B cell (primary cell): ENCODE data around the gene CDH13. TPM values are rescaled to one million over a fixed set of nuclear protein-coding genes. Genes with fewer than 3 reads are reported as not detected.

Experiments used
- ATAC-seq: fragments of 200-7000 bp; cut with Tn5 transposase; one replicate; pipeline ENCODE4 v1.10.0; 2021; ENCODE audit warnings: low read depth, mild to moderate bottlenecking, moderate number of reproducible peaks, moderate library complexity
- CTCF ChIA-PET: fragments of 350-600 bp; sonication (Branson Sonifier 250); formaldehyde crosslinking; loops from one replicate; lab custom pipeline; 2021; ENCODE audit warnings: antibody characterized with exemption, inconsistent platforms; lab: Charles Lee
- POLR2A ChIA-PET: fragments of 350-600 bp; sonication (Branson Sonifier 250); formaldehyde crosslinking; loops from one replicate; lab custom pipeline; 2021; ENCODE audit warnings: antibody characterized with exemption; lab: Charles Lee
- DNase-seq: peaks from one replicate; pipeline ENCODE4 v3.0.0; 2013
- H2AFZ ChIP-seq: 2 replicates; pipeline ENCODE4 v1.6.1; 2012; ENCODE audit warnings: mild to moderate bottlenecking, low read depth, low read length; ENCODE audit not compliant: insufficient read depth, poor library complexity, severe bottlenecking
- H3K27ac ChIP-seq, 2 donors: 1 replicate in 1 of 2; 2 replicates in 1 of 2; pipeline ENCODE4 v1.5.1; 2012 to 2013; ENCODE audit warnings: low read length in 2 of 2, mild to moderate bottlenecking in 2 of 2, moderate library complexity in 1 of 2
- H3K27me3 ChIP-seq, 4 experiments: fragments of 200-600 bp in 1 of 4; sonication (generic) in 1 of 4; replicated peaks in 1 of 4; 1 replicate in 2 of 4; 2 replicates in 2 of 4; pipeline versions ENCODE4 v1.6.1 to v1.7.0; 2013 to 2016; ENCODE audit warnings: low read length in 3 of 4, mild to moderate bottlenecking in 2 of 4, mixed read lengths in 1 of 4, moderate library complexity in 1 of 4; ENCODE audit not compliant: insufficient read depth in 4 of 4, control insufficient read depth in 3 of 4; ENCODE audit errors: control extremely low read depth in 1 of 4
- H3K36me3 ChIP-seq, 2 experiments: replicated peaks in 1 of 2; 1 replicate in 1 of 2; 2 replicates in 1 of 2; pipeline versions ENCODE4 v1.6.1 to v1.7.1; 2013; ENCODE audit warnings: low read length in 1 of 2; ENCODE audit not compliant: insufficient read depth in 2 of 2, control insufficient read depth in 1 of 2; ENCODE audit errors: control extremely low read depth in 1 of 2, extremely low read depth in 1 of 2
- H3K4me1 ChIP-seq, 2 donors: fragments of 200-600 bp in 1 of 2; sonication (generic) in 1 of 2; 1 replicate in 1 of 2; 2 replicates in 1 of 2; pipeline versions ENCODE4 v1.5.1 to v1.6.1; 2013 to 2017; ENCODE audit warnings: low read length in 2 of 2; ENCODE audit not compliant: control insufficient read depth in 2 of 2, insufficient read depth in 2 of 2
- H3K4me2 ChIP-seq: replicated peaks from 2 replicates; pipeline ENCODE3; 2012; ENCODE audit warnings: mild to moderate bottlenecking, low read depth, low read length; ENCODE audit not compliant: poor library complexity, severe bottlenecking
- H3K4me3 ChIP-seq, 5 experiments: fragments of 200-600 bp in 1 of 5; sonication (generic) in 1 of 5; 1 replicate in 3 of 5; 2 replicates in 2 of 5; pipeline versions ENCODE4 v1.5.1 to v1.7.0; 2011 to 2016; ENCODE audit warnings: low read length in 4 of 5, mild to moderate bottlenecking in 4 of 5, low read depth in 2 of 5, control low read depth in 1 of 5, moderate library complexity in 1 of 5; ENCODE audit not compliant: insufficient read depth in 1 of 5; ENCODE audit errors: control extremely low read depth in 1 of 5, extremely low read depth in 1 of 5
- H3K79me2 ChIP-seq: fragments of 200-600 bp; sonication (generic); one replicate; pipeline ENCODE4 v1.6.0; 2016; ENCODE audit warnings: low read length; ENCODE audit not compliant: control insufficient read depth, insufficient read depth
- H3K9ac ChIP-seq: fragments of 200-600 bp; sonication (generic); 2 replicates; pipeline ENCODE4 v1.6.1; 2017; ENCODE audit warnings: mild to moderate bottlenecking, low read length, moderate library complexity
- H3K9me3 ChIP-seq, 3 donors: one replicate each; pipeline versions ENCODE4 v1.6.1 to v1.7.1; 2013; ENCODE audit warnings: low read length in 2 of 3; ENCODE audit not compliant: control insufficient read depth in 2 of 3, insufficient read depth in 1 of 3; ENCODE audit errors: control extremely low read depth in 1 of 3
- H4K20me1 ChIP-seq: 2 replicates; pipeline ENCODE4 v1.6.0; 2012; ENCODE audit warnings: mild to moderate bottlenecking, low read length; ENCODE audit not compliant: insufficient read depth, control insufficient read depth, poor library complexity, severe bottlenecking
- H3K27ac Mint-ChIP-seq: one replicate; pipeline ENCODE4 v1.8.0; 2021; ENCODE audit warnings: mixed read lengths
- H3K27me3 Mint-ChIP-seq: one replicate; pipeline ENCODE4 v1.8.0; 2021; ENCODE audit warnings: mixed read lengths
- H3K4me1 Mint-ChIP-seq: one replicate; pipeline ENCODE4 v1.8.0; 2021; ENCODE audit warnings: mixed read lengths
- H3K4me3 Mint-ChIP-seq: one replicate; pipeline ENCODE4 v1.8.0; 2021; ENCODE audit warnings: mixed read lengths
- H3K9me3 Mint-ChIP-seq: one replicate; pipeline ENCODE4 v1.8.0; 2022; ENCODE audit warnings: mixed read lengths; ENCODE audit not compliant: insufficient read depth
- CTCF ChIP-seq: fragments of 200-600 bp; IDR thresholded peaks from one replicate; pipeline ENCODE4 v1.8.0; 2022; ENCODE audit warnings: antibody characterized with exemption, mild to moderate bottlenecking
- EZH2 ChIP-seq: IDR thresholded peaks from 2 replicates; pipeline ENCODE4 v1.6.1; 2012; ENCODE audit warnings: borderline replicate concordance, low read depth, mild to moderate bottlenecking, moderate library complexity, low read length; ENCODE audit not compliant: insufficient read depth, poor library complexity, severe bottlenecking
- WGBS: methylation state at CpG from one replicate; pipeline ENCODE4 v1.1.5; 2013; ENCODE audit warnings: missing lambda C conversion rate; ENCODE audit not compliant: insufficient coverage; 5-methylcytosine and 5-hydroxymethylcytosine counted together
- intact Hi-C: fragments of 100-400 bp; cut with micrococcal nuclease; formaldehyde crosslinking; loops from one replicate; pipeline ENCODE4 v1.10.0; 2022
- polyA plus RNA-seq: library from polyadenylated mRNA; depleted of rRNA; stranded (reverse); fragments of >200 nt; gene quantifications from 2 replicates; pipeline ENCODE4 v1.2.3, GENCODE V29; 2012
- total RNA-seq, 2 donors: library from RNA; stranded (reverse); fragments of 120-200 nt in 1 of 2; gene quantifications; 1 replicate in 1 of 2; 2 replicates in 1 of 2; pipeline versions ENCODE4 v1.2.3 to v1.2.4, GENCODE V29; 2013 to 2022

The CDH13 gene
- total and polyA plus RNA-seq, 2 donors (not counting 1 experiment from before 2014, with no cell fraction given): not detected

DNA sequence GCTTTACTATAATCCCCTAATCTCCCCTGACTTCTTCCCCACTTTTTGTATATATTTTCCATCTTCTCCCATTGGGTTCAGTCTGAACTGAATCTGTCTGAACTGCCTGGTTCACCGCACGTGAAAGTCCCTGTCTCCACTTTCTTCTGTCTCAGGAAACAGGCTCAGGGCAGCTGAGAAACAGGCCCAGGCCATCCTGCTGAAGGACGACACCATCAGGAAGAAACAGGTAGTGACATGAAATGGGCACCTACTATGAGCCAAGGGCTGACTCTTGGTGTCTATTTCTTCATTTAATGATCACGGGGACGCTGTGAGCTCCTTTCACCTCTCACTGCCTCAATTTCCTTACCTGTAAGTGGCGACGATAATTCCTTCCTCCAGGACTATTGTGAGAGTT is 1090.5 kb downstream of the CDH13 start:
- no peaks in the 10 kb centered on the region for H3K36me3 ChIP-seq
- H3K9me3 ChIP-seq: peaks cover 0 to 3% (median 0%) of the 10 kb centered on the region in 3 donors
- no peak overlapping the region for H3K4me3 ChIP-seq
- CTCF ChIA-PET: no interaction called here
- no peak overlapping the region for H3K9ac ChIP-seq
- no peak for DNase-seq
- 74% methylated on average over 3 of the region's 7 CpGs for WGBS
- intact Hi-C loops: no loop called here
- POLR2A ChIA-PET: no interaction called here
- no peaks in the 10 kb centered on the region for H4K20me1 ChIP-seq
- H3K4me1 ChIP-seq: no peaks in the 10 kb centered on the region
- H3K27me3 ChIP-seq: no peaks in the 10 kb centered on the region
- H3K4me3 Mint-ChIP-seq: no peak overlapping the region
- ATAC-seq: no peak
- no peak overlapping the region for H2AFZ ChIP-seq
- TF ChIP-seq CTCF (no peak), EZH2 (no peak)
- H3K4me1 Mint-ChIP-seq: no peaks in the 10 kb centered on the region
- no peak overlapping the region for H3K4me2 ChIP-seq
- H3K27ac ChIP-seq: no peak overlapping the region
- peaks cover 15% of the 10 kb centered on the region for H3K27me3 Mint-ChIP-seq
- no peaks in the 10 kb centered on the region for H3K9me3 Mint-ChIP-seq
- no peak overlapping the region for H3K27ac Mint-ChIP-seq
- H3K79me2 ChIP-seq: no peaks in the 10 kb centered on the region

DNA sequence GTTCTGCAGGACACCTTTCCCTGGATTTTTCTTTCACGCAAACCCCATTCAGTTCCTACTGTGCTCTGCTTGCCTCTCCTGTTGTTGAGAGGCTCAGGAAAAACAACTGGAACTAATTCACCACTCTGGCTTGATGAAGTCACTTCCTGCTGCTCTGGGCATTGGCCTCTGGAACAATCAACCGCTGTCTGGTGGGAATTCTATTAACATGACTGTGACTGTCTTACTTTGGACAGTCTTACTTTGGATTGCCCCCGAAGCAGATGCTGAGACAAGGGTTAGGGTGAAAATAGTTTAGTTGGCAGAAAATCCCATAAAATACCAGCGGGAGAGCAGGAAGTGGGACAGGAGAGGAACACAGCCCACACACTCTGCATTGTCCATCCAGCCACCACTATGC is 1091.0 kb downstream of the CDH13 start:
- Mint-ChIP-seq H3K4me3 (no peak overlapping the region), H3K27ac (no peak overlapping the region), H3K9me3 (no peaks in the 10 kb centered on the region), H3K4me1 (no peaks in the 10 kb centered on the region), H3K27me3 (peaks cover 15% of the 10 kb centered on the region)
- H3K9me3 ChIP-seq: peaks cover 0 to 3% (median 0%) of the 10 kb centered on the region in 3 donors
- H3K4me3 ChIP-seq: no peak overlapping the region
- DNase-seq (no peak), ATAC-seq (no peak)
- CTCF ChIA-PET: no interaction called here
- no peaks in the 10 kb centered on the region for H4K20me1 ChIP-seq
- 79% methylated on average over 2 of the region's 4 CpGs for WGBS
- no peak overlapping the region for H3K4me2 ChIP-seq
- no peaks in the 10 kb centered on the region for H3K27me3 ChIP-seq
- no peaks in the 10 kb centered on the region for H3K4me1 ChIP-seq
- TF ChIP-seq CTCF (no peak), EZH2 (no peak)
- POLR2A ChIA-PET: no interaction called here
- H3K9ac ChIP-seq: no peak overlapping the region
- no peaks in the 10 kb centered on the region for H3K79me2 ChIP-seq
- intact Hi-C loops: no loop called here
- no peak overlapping the region for H2AFZ ChIP-seq
- H3K27ac ChIP-seq: no peak overlapping the region
- H3K36me3 ChIP-seq: no peaks in the 10 kb centered on the region
